ENCODE results near the gene SNX11. TPM values are rescaled to one million over a fixed set of nuclear protein-coding genes. Genes with fewer than 3 reads are reported as not detected.

The SNX11 gene
- total RNA-seq, 1 donor from 2014 or later = 14.7 TPM

DNA sequence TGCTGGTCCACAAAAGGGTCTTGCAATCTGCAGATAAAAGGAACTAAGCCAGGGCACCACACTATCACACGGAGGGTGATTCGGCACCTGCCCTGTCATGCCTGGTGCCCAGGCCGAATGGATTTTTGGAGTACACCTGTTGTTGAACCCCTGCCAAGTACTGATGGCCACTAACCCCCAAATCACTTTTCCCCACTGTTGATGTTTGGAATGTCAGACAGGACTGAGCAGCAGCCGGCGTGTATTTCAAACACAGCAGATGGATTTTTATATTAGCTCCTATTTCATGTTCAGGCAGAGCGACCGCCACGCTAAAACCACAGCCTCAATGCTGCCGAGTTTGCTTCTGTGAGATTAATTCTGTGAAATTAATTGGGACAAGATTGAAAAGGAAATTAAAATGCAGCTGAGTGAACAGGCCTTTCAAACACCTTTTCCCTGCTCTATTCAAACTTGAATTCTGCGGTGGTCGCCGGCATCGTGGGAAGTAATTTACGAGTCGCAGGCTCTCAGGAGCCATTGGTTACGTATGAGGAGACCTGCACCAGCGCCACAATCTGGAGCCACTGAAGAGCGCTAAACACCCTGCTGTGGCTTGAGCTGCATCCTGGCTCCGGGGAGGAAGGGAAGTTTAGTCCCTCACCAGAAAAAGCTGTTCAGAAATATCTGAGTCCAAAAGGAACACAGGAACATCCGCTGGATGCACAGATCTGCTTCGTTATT, 48.5 kb downstream of the SNX11 start:
- FAIRE-seq (no peak), DNase-seq (ENCODE audit: low read depth) (no peak)
- peaks cover 5% of the 10 kb centered on the region for H3K27me3 ChIP-seq (ENCODE audit: control insufficient read depth, insufficient read depth, low read length)

DNA sequence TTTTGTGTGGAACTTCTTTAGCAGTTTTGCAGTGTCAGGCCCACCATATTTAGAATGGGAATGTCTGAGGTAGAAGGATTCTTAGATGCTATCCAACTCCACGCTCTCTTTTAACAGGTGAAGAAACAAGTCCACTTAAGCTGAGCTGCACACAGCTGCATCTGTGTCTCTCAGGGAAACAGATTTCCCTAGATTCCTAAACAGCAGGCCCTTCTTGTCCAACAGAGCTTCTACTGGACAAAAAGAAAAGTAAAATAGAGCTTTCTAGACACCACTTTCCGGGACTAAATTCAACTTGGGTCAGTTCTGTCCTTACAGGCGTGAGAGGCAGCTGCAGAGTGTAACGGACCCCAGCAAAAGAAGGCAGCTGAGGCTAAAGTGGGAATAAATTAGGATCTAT, 51.7 kb downstream of the SNX11 start:
- FAIRE-seq (no peak), DNase-seq (ENCODE audit: low read depth) (no peak)
- TF ChIP-seq, protein P1, sequence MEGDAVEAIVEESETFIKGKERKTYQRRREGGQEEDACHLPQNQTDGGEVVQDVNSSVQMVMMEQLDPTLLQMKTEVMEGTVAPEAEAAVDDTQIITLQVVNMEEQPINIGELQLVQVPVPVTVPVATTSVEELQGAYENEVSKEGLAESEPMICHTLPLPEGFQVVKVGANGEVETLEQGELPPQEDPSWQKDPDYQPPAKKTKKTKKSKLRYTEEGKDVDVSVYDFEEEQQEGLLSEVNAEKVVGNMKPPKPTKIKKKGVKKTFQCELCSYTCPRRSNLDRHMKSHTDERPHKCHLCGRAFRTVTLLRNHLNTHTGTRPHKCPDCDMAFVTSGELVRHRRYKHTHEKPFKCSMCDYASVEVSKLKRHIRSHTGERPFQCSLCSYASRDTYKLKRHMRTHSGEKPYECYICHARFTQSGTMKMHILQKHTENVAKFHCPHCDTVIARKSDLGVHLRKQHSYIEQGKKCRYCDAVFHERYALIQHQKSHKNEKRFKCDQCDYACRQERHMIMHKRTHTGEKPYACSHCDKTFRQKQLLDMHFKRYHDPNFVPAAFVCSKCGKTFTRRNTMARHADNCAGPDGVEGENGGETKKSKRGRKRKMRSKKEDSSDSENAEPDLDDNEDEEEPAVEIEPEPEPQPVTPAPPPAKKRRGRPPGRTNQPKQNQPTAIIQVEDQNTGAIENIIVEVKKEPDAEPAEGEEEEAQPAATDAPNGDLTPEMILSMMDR (IDR thresholded peaks at IDR 0.05; ENCODE audit: insufficient read depth, low read length, severe bottlenecking) = no peak
- Histone ChIP-seq H3K36me3 (ENCODE audit: control insufficient read depth, insufficient read depth, low read length) (no peaks in the 10 kb centered on the region), H3K27me3 (ENCODE audit: control insufficient read depth, insufficient read depth, low read length) (peaks cover under 1% of the 10 kb centered on the region), H3K4me3 (ENCODE audit: low read depth, low read length) (no peak overlapping the region)

More for the DNA sequence above, 48.5 kb downstream of the SNX11 start:
- TF ChIP-seq, protein P1 (IDR thresholded peaks at IDR 0.05; ENCODE audit: insufficient read depth, low read length, severe bottlenecking) = no peak
- no peaks in the 10 kb centered on the region for H3K36me3 ChIP-seq (ENCODE audit: control insufficient read depth, insufficient read depth, low read length)
- H3K4me3 ChIP-seq (ENCODE audit: low read depth, low read length) = no peak overlapping the region

DNA sequence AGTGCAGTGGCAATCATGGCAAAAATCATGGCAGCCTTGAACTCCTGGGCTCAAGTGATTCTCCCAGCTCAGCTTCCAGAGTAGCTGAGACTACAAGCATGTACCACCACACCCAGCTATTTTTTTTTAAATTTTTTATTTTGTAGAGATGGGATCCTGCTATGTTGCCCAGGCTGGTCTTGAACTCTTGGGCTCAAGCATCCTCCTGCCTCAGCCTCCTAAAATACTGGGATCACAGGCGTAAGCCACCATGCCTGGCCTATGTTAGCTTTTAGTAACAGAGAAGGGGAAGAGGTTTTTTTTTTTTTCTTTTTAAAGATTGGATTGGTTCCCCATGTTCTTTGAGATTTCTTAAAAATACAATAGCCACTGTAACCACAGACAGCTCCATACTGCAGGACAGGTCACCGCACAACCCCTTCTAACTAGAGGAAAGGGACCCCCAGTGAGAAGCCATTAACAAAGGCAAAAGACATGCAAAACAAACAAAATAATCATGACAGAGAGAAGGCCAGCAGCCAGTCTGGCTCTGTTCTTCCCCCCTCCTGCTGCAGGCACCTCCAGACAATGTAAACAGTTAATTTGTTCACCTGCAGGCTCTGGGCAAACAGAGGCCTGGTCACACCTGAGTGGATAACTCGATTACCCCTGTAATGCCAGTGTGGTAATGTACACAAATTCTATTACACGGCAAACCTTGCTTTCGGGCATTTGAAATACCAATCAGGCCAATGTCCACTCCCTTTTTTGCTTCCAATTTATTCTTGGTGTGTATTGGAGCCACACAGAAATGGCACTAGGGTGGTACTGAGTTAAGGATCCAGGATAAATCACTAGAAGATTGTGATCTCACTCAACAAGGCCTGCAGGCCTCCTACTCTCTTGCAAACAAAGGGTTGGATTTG, 52.9 kb downstream of the SNX11 start:
- H3K4me3 ChIP-seq (ENCODE audit: low read depth, low read length) = no peak overlapping the region
- peaks cover 3% of the 10 kb centered on the region for H3K27me3 ChIP-seq (ENCODE audit: control insufficient read depth, insufficient read depth, low read length)
- H3K36me3 ChIP-seq (ENCODE audit: control insufficient read depth, insufficient read depth, low read length) = no peaks in the 10 kb centered on the region
- FAIRE-seq = no peak
- TF ChIP-seq, protein P1 (IDR thresholded peaks at IDR 0.05; ENCODE audit: insufficient read depth, low read length, severe bottlenecking) = no peak
- DNase-seq (ENCODE audit: low read depth) = no peak

DNA sequence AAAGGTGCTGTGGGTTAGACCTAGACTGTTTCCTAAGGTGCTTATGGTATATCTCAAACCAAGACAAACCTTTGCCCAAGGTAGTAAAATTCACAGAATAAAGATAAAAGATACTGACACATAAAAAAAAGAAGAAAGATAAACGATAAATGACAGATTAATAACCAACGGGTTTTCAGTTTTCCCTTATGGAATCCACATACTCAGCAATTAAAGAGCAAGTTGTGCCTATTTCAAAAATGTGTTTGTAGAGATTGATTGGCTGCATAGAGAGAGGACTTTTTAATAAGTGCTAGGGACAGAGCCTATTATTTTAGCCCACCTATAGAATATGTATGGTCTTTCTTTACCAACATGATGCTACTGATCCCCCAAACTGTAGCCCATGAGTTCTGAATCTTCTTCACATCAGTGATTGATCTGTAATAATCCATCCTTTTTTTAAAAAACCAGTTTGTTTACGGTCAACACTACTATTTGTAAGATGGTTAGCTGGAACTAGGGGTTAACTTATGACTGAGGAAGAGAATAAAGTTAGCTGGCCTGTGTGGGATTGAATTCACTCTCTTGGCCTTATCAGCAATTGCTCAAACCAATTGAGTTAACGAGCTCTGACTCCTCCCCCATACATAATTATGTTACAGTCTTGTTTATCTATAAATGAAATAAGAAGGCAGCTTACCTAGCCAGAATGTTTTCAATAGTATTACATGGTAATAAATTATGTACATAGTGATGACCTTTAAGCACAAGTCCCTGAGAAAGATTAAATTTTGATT, 53.8 kb downstream of the SNX11 start:
- TF ChIP-seq, protein P1 (IDR thresholded peaks at IDR 0.05; ENCODE audit: insufficient read depth, low read length, severe bottlenecking) = no peak
- Histone ChIP-seq H3K27me3 (ENCODE audit: control insufficient read depth, insufficient read depth, low read length) (peaks cover 5% of the 10 kb centered on the region), H3K36me3 (ENCODE audit: control insufficient read depth, insufficient read depth, low read length) (no peaks in the 10 kb centered on the region), H3K4me3 (ENCODE audit: low read depth, low read length) (no peak overlapping the region)
- DNase-seq (ENCODE audit: low read depth) = no peak
- FAIRE-seq = no peak

DNA sequence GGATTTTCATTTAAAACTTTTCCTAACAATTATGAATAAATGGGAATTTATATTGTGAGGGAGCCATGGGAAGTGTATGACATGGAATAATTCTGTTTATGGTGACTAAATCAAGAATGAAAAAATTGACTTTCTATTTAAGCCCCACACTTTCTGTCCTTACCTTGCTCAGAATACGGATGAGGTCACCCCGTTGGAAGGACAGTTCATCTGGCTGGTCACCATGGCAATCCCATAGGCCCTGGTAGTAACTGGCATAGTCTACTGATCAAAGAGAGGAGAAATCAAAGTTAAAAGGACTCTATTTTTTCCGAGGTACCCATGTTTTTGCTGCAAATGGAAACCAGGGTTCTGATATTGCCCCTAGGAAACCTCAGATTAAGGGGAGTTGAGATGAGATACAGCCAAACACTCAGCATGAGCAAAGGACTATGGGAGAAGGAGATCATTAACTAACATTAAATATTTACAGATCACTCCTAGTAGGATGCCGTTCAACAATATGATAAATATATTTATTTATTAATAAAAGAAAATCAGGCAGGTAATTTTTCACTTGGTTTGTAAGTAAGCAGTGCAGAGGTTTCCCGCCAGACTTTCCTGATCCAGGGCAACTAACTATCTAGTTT, 54.9 kb downstream of the SNX11 start:
- TF ChIP-seq, protein P1 (IDR thresholded peaks at IDR 0.05; ENCODE audit: insufficient read depth, low read length, severe bottlenecking) = no peak
- FAIRE-seq (no peak), DNase-seq (ENCODE audit: low read depth) (no peak)
- Histone ChIP-seq H3K4me3 (ENCODE audit: low read depth, low read length) (no peak overlapping the region), H3K27me3 (ENCODE audit: control insufficient read depth, insufficient read depth, low read length) (peaks cover 10% of the 10 kb centered on the region), H3K36me3 (ENCODE audit: control insufficient read depth, insufficient read depth, low read length) (no peaks in the 10 kb centered on the region)

Data from bronchial epithelial cell (primary cell).